HG03558 (cell line): ENCODE results near the gene WFIKKN1.

Experiments
- ATAC-seq: cut with Tn5 transposase; IDR thresholded peaks from one replicate; pipeline ENCODE4 v1.9.1; 2021; ENCODE audit warnings: moderate number of reproducible peaks; ENCODE audit not compliant: unreplicated experiment; ENCODE audit errors: extremely low read depth

Gene WFIKKN1

DNA sequence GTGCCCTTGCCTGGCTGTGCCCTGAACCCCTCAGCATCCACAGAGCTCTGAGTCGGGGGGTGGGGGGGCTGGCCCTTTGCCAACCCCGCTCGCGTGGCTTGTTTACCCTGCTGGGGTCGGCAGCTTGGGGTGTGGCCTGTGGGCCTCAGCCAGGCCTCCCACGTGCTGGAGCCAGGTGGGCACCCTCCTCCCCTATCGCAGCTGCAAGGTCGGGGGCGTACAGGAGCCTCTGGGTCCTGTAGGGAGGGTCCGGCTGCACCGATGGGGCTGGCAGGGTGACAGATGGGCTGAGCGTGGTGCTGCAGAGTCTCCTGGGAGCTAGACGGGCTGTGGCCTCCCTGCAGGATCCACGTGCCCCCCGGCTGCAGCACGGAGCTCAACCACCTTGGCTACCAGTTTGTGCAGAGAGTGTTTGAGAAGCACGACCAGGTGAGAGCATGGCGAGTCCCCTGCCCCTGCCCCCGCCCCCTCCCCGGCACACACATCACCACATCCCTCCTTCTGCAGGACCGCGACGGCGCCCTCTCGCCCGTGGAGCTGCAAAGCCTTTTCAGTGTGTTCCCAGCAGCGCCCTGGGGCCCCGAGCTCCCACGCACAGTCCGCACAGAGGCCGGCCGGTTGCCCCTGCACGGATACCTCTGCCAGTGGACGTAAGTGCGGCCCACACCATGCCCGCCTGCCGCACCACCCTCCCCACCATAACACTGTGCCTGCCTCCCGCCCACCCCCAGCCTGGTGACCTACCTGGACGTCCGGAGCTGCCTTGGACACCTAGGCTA is 40.8 kb downstream of the WFIKKN1 start:
- no peak for ATAC-seq

DNA sequence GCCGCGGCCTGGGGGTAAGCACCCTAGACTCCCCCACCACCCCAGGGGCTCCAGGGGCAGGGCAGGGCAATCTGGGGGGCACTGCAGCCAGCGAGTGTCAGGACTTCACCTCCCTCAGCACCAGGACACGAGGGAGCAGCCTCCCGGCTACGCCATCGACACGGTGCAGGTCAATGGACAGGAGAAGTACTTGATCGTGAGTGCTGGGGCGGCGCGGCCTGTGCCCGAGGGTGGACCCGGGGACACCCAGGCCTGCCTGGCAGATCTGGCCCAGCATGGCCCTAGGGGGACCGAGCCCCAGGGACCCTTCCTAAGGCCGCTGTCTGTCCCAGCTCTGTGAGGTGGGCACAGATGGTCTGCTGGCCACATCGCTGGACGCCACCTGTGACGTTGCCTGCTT is 41.6 kb downstream of the WFIKKN1 start:
- ATAC-seq, result no peak

- ATAC-seq, result no peak
Observed at GRCh38 chr16:672851-673250, 42.1 kb downstream of the WFIKKN1 start.

- no peak for ATAC-seq
Observed at GRCh38 chr16:673399-673991, 42.7 kb downstream of the WFIKKN1 start.

GRCh38 chr16:674214-674881 is 43.6 kb downstream of the WFIKKN1 start:
- ATAC-seq, result no peak

DNA sequence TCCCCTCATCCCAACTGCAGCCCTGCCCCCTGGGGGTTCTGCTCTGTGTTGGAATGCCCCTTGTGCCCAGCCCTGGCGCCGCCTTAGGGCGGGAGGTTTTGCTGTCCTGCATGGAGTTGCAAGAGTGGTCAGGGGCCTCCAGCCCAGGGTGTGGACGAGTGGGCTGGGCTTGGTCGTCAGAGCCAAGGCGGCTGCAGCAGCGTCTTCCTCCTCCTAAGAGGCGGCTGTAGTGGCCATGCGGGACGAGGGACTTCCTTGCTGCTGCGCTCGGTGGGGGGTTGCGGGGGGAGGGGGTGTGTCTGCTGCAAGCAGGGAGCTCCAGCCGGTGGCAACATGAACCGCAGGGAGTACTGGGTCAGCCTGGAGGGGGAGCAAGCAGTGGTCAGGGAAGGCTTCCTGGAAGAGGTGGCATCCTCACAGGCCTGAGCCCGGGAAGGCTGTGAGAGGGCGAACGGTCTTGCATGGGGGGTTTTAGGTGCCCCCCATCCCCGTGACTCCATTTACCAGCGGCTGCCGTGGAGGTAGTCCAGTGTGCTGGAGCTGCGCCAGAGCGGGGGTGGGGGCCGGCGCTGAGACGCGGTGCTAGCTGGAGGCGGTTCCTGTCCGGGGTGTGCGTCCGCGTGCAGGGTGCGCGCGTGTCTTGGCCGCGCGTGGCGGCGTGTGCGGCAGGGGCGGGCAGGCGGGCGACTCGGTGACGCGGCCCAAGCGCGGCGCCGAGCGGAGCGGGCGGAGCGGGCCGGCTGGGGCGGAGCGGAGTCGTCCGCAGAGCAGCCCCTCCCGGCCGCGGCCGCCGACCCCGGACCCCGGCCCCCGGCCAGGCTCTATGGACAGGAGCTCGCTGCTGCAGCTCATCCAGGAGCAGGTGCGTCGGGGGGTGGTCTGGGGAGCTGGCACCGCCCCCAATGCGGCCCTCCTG is 44.4 kb downstream of the WFIKKN1 start, which contains the start of gene RHBDL1:
Gene RHBDL1 (plus strand): TSS at position 704 of the 916 bp plus-strand sequence. CDS start 120 bp downstream, at position 824.
- ATAC-seq, result no peak

DNA sequence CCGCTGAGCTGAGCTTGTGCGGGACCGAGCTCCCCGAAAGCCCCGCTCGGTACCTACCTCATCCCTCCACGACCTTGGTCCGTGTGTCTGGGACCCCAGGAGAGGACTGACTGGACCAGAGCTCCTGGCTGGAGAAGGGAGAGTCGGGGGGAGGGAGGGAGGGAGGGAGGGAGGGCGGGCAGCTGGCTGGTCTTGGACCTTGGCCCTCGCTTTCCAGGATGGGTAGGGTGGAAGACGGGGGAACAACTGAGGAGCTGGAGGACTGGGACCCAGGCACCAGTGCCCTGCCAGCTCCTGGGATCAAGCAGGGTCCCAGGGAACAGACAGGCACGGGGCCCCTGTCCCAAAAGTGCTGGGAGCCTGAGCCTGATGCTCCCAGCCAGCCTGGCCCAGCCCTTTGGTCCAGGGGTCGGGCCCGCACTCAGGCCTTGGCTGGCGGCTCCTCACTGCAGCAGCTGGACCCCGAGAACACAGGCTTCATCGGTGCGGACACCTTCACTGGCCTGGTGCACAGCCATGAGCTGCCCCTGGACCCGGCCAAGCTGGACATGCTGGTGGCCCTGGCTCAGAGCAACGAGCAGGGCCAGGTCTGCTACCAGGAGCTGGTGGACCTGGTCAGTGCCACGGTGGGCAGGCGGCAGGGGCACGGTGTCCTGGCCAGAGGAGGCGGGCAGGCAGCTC is 45.2 kb downstream of the WFIKKN1 start:
- ATAC-seq, result no peak

GRCh38 chr16:676565-676902 is 45.7 kb downstream of the WFIKKN1 start:
- ATAC-seq, result no peak

- ATAC-seq, result no peak
Observed at GRCh38 chr16:676913-677312, 46.1 kb downstream of the WFIKKN1 start.

- no peak for ATAC-seq
Observed at GRCh38 chr16:677316-678190, 46.8 kb downstream of the WFIKKN1 start.

GRCh38 chr16:678209-678857 is 47.5 kb downstream of the WFIKKN1 start:
- no peak for ATAC-seq

DNA sequence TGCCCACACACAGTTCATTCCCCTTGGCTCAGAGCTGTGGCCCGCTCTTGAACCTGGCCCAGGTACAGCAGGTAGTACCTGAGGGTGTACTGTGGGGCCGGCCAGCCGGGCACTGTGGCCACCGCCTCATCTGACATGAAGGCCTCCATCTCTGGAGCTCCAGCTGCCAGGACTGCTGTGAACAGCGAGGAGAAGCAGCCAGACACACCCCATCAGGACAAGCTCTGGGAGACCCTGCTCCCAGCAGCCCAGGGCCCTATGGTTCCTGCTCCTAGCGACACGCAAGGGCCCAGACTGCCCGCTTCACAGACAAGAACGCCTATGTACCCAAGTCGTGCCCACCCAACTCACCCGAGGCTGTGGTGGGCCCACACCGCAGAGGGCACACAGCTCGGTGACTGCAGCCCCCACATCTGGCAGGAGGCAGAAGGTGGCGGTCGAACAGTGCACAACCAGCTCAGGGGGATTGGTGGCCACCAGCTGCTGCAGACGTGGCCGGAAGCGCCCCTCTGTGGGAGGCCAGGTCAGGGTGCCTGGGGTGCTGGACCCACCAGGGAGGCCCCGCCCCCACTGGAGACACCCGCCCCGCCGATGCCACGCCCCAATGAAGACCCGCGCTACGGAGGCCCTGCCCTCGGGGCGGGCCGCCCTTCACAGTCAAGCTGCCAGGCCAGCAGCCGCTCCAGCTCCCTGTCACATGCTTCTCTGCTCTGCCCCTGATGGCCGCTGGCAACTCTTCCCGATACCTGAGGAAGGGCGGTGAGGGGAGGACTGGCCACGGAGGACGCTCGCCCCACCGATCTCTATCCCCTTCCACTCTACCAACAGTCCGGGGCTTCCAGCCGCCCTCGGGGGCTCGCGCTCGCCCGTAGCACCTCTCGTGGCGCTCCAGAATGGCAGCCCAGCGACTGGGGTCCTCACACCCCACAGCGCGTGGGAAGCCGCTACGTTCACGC is 48.4 kb downstream of the WFIKKN1 start:
- no peak for ATAC-seq

DNA sequence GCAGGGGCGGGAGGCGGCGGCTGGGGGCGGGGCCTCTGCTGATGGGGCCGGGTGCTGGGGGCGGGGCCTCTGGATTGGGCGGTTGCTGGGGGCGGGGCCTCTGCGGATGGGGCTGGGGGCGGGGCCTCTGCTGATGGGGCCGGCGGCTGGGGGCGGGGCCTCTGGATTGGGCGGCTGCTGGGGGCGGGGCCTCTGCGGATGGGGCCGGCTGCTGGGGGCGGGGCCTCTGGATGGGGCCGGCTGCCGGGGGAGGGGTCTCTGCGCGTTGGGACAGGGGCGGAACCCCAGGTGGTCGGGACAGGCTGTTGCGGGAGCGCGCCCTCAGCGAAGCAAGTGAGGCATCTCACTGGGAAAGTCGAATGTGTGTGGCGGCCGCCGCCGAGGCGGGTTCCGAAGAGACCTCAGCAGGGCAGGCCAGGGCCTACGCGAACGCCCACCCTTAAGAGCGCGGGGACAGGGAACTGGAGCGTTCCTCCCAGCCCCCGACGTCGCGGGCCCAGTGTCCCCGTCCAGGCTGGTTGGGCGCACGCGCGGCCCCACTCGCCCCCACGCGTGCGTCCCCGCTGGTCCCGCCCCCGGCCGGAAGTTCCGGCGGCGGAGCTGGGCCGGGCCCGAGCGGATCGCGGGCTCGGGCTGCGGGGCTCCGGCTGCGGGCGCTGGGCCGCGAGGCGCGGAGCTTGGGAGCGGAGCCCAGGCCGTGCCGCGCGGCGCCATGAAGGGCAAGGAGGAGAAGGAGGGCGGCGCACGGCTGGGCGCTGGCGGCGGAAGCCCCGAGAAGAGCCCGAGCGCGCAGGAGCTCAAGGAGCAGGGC is 49.2 kb downstream of the WFIKKN1 start, which contains the start of gene STUB1:
Gene STUB1 (plus strand): TSS at position 597 of the 811 bp plus-strand sequence. CDS start 116 bp downstream, at position 713.
- ATAC-seq, result no peak

DNA sequence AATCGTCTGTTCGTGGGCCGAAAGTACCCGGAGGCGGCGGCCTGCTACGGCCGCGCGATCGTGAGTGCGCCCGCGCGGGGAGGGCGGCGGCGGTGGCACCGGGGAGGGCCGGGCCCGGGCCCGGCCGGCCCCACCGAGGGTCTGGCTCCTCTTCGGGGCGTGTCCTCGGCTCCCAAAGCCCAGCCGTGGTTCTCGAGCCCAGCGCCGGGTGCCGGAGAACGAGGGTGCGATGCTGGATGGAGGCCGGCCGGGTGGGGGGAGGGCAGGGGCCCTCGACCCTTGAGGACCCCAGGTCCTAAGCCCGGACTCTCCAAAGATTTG is 49.8 kb downstream of the WFIKKN1 start:
- ATAC-seq, result no peak

GRCh38 chr16:680967-681745 is 50.4 kb downstream of the WFIKKN1 start:
- no peak for ATAC-seq
